ENCODE data around the gene ARHGAP6.

Gene ARHGAP6

DNA sequence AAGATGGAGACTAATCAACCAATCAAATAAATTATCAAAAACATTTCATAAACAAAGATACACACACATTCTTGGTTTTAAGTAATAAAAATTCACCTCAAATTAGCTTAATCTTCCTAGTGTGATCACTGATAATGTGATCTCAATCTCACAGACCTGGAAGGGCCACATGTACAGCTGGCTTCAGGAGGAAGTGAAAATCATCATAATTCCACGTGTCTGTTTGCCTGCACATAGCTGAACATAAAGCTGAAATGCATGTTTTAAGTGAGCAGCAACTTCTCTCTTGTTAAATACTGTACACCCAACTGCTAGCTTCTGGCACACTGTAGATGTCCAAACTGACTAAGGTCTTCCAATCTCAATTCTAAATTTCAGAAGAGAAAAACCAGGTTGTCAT lies 53.8 kb downstream of the ARHGAP6 start:
- no peak for TF ChIP-seq CTCF (conservative IDR thresholded peaks at IDR 0.05)
- no peak overlapping the region for H3K27ac ChIP-seq

- H3K27ac ChIP-seq = no peak overlapping the region
- no peak for TF ChIP-seq CTCF (conservative IDR thresholded peaks at IDR 0.05)
Measured at GRCh38 chrX:11611161-11611560, 54.6 kb downstream of the ARHGAP6 start.

DNA sequence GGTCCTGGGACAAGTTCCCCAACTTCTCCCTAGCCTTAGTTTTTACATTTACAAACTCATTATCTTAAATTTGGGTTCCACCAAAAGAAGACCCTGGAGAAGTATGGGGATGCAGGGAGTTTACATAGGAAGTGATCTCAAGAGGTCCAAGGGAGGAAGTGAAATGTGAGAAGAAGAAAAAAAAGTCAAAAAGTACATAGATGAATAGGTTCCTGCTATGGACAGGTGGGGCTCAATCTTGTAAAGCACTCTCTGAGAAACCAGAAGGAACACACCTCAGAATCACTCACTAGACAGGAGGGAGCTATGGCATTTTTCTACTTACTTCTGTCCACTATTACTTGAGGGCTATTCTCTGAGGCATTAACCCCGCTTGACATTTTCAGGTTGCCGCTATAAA lies 56.6 kb downstream of the ARHGAP6 start:
- no peak overlapping the region for H3K27ac ChIP-seq
- TF ChIP-seq CTCF (conservative IDR thresholded peaks at IDR 0.05) = no peak

DNA sequence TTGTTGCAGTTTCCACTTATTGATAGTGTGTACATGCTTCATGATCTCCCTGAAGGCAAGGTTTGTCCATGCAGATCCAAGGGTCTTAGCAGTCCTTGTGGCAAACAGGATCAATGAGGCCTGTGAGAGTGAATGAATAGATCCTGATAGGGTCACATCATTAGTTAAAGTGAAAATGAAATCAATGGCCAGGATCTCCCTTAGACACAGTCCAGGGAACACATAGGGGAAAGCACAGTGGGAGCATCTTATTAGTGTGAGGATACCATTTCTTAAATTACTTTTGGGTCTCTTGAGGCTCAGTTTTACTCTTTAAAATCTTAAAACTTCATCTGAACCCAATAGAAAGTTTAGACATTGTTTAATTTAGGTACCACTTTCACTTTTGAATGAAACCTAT lies 59.3 kb downstream of the ARHGAP6 start:
- no peak for TF ChIP-seq CTCF (conservative IDR thresholded peaks at IDR 0.05)

DNA sequence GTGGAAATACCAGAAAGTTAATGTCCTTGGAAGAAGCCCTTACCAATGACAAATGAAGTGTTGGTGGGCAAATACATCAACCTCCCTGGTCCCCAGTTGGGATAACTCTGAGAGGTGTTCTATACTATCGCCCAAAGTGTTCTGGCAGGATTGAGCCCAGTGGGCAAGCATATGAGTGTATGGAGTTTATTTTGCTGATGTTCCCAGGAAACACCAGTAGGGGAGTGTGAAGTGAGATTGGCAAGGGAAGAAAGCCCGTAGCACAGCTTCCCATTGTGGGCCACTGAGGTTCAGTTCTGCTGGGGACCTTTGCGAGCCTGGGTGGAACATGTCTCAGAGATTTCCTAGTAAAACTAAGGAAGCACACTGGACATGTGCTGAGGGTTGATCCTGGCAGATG lies 65.1 kb downstream of the ARHGAP6 start:
- no peak overlapping the region for H3K27ac ChIP-seq
- TF ChIP-seq CTCF (conservative IDR thresholded peaks at IDR 0.05) = no peak

More for the DNA sequence above, 59.3 kb downstream of the ARHGAP6 start:
- no peak overlapping the region for H3K27ac ChIP-seq

DNA sequence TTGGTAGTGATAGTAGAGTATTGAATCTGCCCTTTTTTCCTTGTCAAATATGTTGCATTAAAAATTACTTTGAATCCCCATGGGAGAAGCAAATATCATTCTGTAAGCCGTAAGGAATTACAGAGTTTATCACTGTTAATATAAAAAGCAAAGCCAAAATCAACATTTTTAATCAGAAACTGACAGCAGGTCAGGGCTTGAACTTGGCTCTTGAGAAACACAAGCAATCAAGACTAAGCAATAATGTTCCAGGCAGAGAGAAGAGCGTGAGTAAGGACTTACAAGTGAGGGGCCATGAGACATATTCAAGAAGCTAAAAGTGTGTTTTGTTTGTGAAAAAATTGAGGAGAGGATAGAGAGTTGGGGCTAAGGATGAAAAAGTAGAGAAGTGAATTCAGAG lies 68.2 kb downstream of the ARHGAP6 start:
- H3K27ac ChIP-seq = no peak overlapping the region
- no peak for TF ChIP-seq CTCF (conservative IDR thresholded peaks at IDR 0.05)

GRCh38 chrX:11591723-11592346 lies 73.9 kb downstream of the ARHGAP6 start:
- no peak overlapping the region for H3K27ac ChIP-seq
- TF ChIP-seq CTCF (conservative IDR thresholded peaks at IDR 0.05) = no peak

All from VCaP (cell line).